Measurements from ENCODE around the gene FAM98B.

FAM98B gene

DNA sequence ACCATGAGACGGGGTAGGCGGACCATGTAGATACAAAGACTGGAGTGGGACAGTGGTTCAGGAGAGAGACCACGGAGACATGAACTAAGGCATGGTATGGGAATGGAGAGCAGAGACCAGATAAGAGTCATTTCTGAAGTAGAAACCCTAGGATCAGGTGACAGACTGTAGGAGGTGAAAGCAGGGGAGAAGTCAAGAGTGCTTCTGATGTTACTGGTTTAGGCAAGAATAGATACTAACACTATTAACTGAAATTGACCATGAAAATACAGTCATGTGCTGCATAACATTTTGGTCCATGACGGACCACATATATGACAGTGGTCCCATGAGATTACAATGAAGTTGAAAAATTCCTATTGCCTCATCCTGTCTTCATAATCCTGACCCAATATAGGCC, 69.0 kb downstream of the FAM98B start:
- H3K36me3 ChIP-seq: peaks cover 0 to 35% (median 0%) of the 10 kb centered on the region in 11 experiments; a peak in 7 of 22 replicates
- no peak overlapping the region for H3K9ac ChIP-seq
- no peaks in the 10 kb centered on the region for H3K4me1 ChIP-seq
- no peak overlapping the region for H3K4me3 ChIP-seq
- no peak overlapping the region for H3K4me2 ChIP-seq
- 0 out of 22 replicates have a peak, but pooled peaks cover 0 to 3% (median 0%) of the 10 kb centered on the region in 11 experiments for H4K20me1 ChIP-seq
- TF ChIP-seq Cebpa-rat (IDR thresholded peaks at IDR 0.05): no peak
- H3K9me3 ChIP-seq (replicated peaks in 1 of 11): no peaks in the 10 kb centered on the region
- no peaks in the 10 kb centered on the region for H3K27me3 ChIP-seq
- H3K27ac ChIP-seq: no peak overlapping the region

DNA sequence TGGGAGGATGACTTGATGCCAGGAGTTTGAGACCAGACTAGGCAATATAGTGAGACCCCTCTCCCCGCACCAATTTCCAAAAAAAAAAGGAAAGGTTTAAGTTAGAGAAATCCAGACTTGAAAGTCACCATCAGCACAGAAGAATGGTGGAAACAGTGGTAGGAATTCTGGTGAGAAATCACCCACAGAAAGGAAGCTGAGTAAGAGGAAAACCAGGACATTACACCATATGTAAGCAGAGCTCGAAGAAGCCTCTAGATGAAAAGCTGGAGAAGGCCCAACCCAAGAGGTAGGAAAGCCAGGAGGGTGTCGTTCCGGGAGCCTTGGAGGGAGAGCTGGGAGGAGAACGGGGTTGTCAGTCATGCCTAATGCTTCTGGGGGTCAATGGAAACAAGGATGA, 70.2 kb downstream of the FAM98B start:
- H3K27ac ChIP-seq: no peak overlapping the region
- H3K36me3 ChIP-seq: peaks cover 0 to 30% (median 0%) of the 10 kb centered on the region in 11 experiments; a peak in 7 of 22 replicates
- no peak overlapping the region for H3K4me2 ChIP-seq

DNA sequence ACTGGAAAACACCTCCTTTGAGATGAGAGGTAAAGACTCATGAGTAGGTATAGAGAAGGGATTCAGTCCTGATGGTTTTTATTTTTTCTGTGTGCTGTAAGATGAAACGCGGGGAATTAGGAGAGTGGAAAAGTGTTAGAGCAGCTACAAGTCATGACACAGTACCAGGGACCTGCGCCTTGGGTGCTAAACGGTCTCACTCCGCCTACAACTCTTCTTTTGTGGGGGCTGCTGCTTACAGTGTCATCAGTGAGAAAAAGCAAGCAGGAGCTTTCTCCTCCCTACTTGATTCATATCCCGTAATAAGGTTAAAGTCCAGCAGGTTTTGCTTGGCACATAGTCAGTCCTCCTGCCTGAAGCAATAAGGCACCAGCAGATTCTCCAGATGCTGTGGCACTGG, 71.6 kb downstream of the FAM98B start:
- no peak overlapping the region for H3K4me2 ChIP-seq
- H3K4me1 ChIP-seq: no peaks in the 10 kb centered on the region
- H3K27me3 ChIP-seq: no peaks in the 10 kb centered on the region
- no peak overlapping the region for H3K27ac ChIP-seq
- peaks cover 0 to 34% (median 0%) of the 10 kb centered on the region in 11 experiments; a peak in 7 of 22 replicates for H3K36me3 ChIP-seq
- no peak for TF ChIP-seq Cebpa-rat (IDR thresholded peaks at IDR 0.05)
- no peak overlapping the region for H3K4me3 ChIP-seq
- no peaks in the 10 kb centered on the region for H3K9me3 ChIP-seq (replicated peaks in 1 of 11)
- no peak overlapping the region for H3K9ac ChIP-seq
- 0 out of 22 replicates have a peak, but pooled peaks cover 0 to 3% (median 0%) of the 10 kb centered on the region in 11 experiments for H4K20me1 ChIP-seq

More for the DNA sequence above, 70.2 kb downstream of the FAM98B start:
- Histone ChIP-seq H4K20me1 (0 out of 22 replicates have a peak, but pooled peaks cover 0 to 3% (median 0%) of the 10 kb centered on the region in 11 experiments), H3K4me1 (no peaks in the 10 kb centered on the region), H3K9ac (no peak overlapping the region), H3K27me3 (no peaks in the 10 kb centered on the region), H3K9me3 (replicated peaks in 1 of 11) (no peaks in the 10 kb centered on the region), H3K4me3 (no peak overlapping the region)
- TF ChIP-seq Cebpa-rat (IDR thresholded peaks at IDR 0.05): no peak

DNA sequence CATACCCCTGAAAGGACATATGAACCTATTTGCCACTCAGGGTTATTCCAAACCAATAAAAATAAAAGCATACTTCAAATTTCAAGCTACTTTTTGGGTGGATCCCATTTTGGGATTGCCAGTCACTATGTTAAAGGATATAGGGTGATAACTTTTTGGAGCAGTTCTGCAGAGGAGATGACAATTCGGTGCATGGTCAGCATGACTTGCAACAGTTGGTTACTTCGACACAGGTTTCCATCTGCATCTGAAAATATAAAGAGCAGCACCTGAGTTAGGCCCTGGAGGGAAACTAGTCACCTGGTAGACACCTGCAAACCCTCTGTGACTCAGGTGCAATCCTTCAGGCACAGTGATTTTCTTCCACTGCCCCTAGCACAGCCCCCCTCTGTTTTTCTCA, 72.2 kb downstream of the FAM98B start:
- no peak overlapping the region for H3K27ac ChIP-seq
- no peaks in the 10 kb centered on the region for H3K4me1 ChIP-seq
- TF ChIP-seq Cebpa-rat (IDR thresholded peaks at IDR 0.05): no peak
- no peak overlapping the region for H3K4me3 ChIP-seq
- H3K9me3 ChIP-seq (replicated peaks in 1 of 11): no peaks in the 10 kb centered on the region
- 0 out of 22 replicates have a peak, but pooled peaks cover 0 to 1% (median 0%) of the 10 kb centered on the region in 11 experiments for H4K20me1 ChIP-seq
- no peak overlapping the region for H3K9ac ChIP-seq
- peaks cover 0 to 34% (median 0%) of the 10 kb centered on the region in 11 experiments; a peak in 7 of 22 replicates for H3K36me3 ChIP-seq
- no peak overlapping the region for H3K4me2 ChIP-seq
- no peaks in the 10 kb centered on the region for H3K27me3 ChIP-seq

DNA sequence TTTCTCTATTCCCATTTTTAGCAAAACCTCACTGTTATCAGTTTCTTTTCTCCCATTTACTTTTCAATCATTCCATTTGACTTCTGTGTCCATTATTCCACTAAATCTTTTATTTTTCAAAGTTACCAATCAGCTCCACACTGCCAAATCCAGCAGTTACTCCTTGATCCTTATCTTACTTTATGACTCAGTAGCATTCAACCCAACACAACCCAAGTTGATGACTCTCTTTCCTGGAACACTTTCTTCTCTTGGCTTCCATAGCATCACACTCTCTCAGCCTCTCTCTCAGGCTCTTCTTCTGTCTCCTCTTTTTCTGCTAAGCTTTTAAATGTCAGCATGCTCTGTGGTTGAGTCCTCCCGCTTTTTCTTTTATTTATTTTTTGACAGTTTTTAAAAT, 74.4 kb downstream of the FAM98B start:
- no peaks in the 10 kb centered on the region for H3K9me3 ChIP-seq (replicated peaks in 1 of 11)
- no peak for TF ChIP-seq Cebpa-rat (IDR thresholded peaks at IDR 0.05)
- H3K27ac ChIP-seq: no peak overlapping the region
- H3K4me3 ChIP-seq: no peak overlapping the region
- peaks cover 0 to 31% (median 0%) of the 10 kb centered on the region in 11 experiments; a peak in 8 of 22 replicates for H3K36me3 ChIP-seq
- H3K27me3 ChIP-seq: no peaks in the 10 kb centered on the region
- H3K9ac ChIP-seq: no peak overlapping the region
- H3K4me2 ChIP-seq: no peak overlapping the region
- no peaks in the 10 kb centered on the region for H3K4me1 ChIP-seq
- no peaks in the 10 kb centered on the region for H4K20me1 ChIP-seq

DNA sequence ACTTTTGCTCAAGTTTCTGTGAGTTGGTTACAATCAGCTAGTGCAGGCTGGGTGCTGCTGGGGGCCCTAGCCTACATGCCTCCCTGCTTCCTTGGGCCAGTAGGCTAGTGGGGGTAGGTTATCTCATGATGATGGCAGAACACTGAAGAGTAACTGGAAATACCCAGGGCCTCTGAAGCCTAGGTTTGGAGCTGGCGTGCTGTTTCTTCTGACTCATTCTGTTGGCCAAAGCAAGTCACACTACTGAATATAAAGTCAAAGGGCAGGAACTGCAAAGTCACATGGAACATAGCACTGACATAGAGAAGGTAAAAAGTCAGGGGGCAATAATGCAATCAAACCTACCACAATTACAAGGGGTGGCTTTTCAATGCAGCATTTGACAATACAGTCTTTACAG, 76.2 kb downstream of the FAM98B start:
- H4K20me1 ChIP-seq: no peaks in the 10 kb centered on the region
- H3K4me3 ChIP-seq: no peak overlapping the region
- no peak overlapping the region for H3K9ac ChIP-seq
- H3K27ac ChIP-seq: no peak overlapping the region
- no peaks in the 10 kb centered on the region for H3K4me1 ChIP-seq
- peaks cover 0 to 27% (median 0%) of the 10 kb centered on the region in 11 experiments; a peak in 7 of 22 replicates for H3K36me3 ChIP-seq
- no peaks in the 10 kb centered on the region for H3K9me3 ChIP-seq (replicated peaks in 1 of 11)
- no peak for TF ChIP-seq Cebpa-rat (IDR thresholded peaks at IDR 0.05)
- no peaks in the 10 kb centered on the region for H3K27me3 ChIP-seq
- H3K4me2 ChIP-seq: no peak overlapping the region

DNA sequence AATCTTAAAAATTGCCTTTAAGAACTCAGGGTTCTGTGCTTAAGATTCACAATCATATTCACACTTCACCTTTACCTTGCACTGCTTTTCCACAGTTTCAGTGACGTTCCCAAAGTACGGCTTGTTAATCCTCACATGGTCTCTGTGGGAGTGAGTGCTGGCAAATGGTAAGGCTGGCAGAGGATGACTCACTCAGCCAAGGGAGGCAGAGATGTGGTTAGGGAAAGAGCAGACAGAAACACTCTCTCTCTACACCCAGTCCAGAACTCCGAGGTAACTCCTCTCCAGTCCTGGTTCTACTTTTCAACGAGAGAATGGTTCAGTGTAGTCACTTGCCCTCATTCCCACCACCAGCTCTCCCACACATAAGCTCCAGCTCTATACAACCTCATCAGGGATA, 77.6 kb downstream of the FAM98B start:
- H3K27ac ChIP-seq: no peak overlapping the region
- no peak for TF ChIP-seq Cebpa-rat (IDR thresholded peaks at IDR 0.05)
- H3K36me3 ChIP-seq: peaks cover 0 to 18% (median 0%) of the 10 kb centered on the region in 11 experiments; a peak in 4 of 22 replicates
- no peak overlapping the region for H3K4me3 ChIP-seq
- no peaks in the 10 kb centered on the region for H4K20me1 ChIP-seq
- H3K4me2 ChIP-seq: no peak overlapping the region
- no peak overlapping the region for H3K9ac ChIP-seq
- H3K27me3 ChIP-seq: no peaks in the 10 kb centered on the region
- H3K9me3 ChIP-seq (replicated peaks in 1 of 11): no peaks in the 10 kb centered on the region
- H3K4me1 ChIP-seq: no peaks in the 10 kb centered on the region

DNA sequence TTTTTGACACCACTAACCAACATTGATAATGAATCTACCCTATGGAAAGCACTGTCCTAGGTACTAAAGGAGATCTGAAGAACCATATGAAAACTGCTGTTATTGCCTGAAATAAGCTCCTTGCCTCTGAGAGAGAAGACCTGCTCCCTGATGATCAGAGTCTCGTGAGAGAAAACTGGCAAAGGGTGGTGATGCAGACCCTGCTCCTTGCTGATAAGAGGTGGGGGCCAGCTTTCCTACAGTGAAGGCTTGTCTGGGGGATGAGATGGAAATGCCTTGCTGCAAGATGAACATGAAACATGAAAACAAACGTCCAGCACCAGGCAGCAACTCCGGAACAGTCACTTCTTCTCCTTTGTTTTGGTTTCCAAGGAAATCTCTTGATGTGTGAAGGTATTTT, 78.8 kb downstream of the FAM98B start:
- Histone ChIP-seq H3K9me3 (replicated peaks in 1 of 11) (no peaks in the 10 kb centered on the region), H3K36me3 (peaks cover 0 to 17% (median 0%) of the 10 kb centered on the region in 11 experiments; a peak in 4 of 22 replicates), H3K4me2 (no peak overlapping the region), H3K4me1 (no peaks in the 10 kb centered on the region), H4K20me1 (no peaks in the 10 kb centered on the region), H3K27me3 (no peaks in the 10 kb centered on the region), H3K27ac (no peak overlapping the region), H3K9ac (no peak overlapping the region), H3K4me3 (no peak overlapping the region)
- TF ChIP-seq Cebpa-rat (IDR thresholded peaks at IDR 0.05): no peak

DNA sequence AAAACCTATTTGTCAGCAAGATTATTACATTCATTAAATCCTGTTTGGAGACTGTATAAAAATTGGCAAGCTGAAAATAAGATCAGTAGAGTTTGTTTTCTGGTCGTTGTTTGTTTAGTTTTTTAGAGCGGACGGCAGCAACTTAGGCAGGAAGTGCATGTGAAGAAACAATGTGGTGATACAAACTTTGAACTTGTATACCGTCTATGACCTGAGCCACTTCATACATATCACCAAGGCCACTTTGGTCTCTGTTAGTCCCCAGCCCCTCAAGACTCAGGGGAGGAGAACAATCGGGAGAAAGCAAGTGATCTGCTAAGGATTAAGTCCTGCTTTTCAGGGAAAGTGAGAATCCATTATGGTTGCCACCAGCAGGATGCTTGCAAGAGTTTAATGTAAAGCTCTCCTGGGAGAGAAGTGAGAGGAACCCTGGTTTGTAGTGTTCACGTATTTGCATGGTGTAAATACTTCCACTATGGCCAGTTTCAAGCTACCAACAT, 79.5 kb downstream of the FAM98B start:
- Histone ChIP-seq H3K4me2 (no peak overlapping the region), H3K4me3 (no peak overlapping the region), H3K9ac (no peak overlapping the region), H3K27me3 (no peaks in the 10 kb centered on the region), H3K4me1 (no peaks in the 10 kb centered on the region), H3K9me3 (replicated peaks in 1 of 11) (no peaks in the 10 kb centered on the region), H3K36me3 (peaks cover 0 to 17% (median 0%) of the 10 kb centered on the region in 11 experiments; a peak in 4 of 22 replicates), H4K20me1 (no peaks in the 10 kb centered on the region), H3K27ac (no peak overlapping the region)
- TF ChIP-seq Cebpa-rat (IDR thresholded peaks at IDR 0.05): no peak

DNA sequence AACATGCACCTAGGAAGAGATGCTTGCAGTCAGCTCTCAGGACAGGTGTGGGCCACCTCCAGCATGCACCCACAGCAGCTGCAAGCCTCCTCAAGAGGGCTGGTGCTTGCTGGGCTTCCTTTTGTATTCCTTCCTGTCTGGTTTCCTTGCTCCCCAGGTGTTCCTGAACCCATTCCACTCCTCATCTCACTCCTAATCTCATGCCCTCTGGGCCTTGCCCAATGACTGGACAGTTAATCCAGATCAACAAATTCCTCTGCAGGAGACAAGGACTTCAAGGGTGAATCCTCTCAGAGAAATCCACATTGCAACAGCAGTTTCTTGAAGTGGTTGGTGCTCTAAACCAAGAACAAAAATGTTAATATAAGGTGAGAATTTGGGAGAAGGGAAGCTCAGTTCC, 80.0 kb downstream of the FAM98B start:
- H3K9me3 ChIP-seq (replicated peaks in 1 of 11): no peaks in the 10 kb centered on the region
- no peak overlapping the region for H3K27ac ChIP-seq
- H3K4me1 ChIP-seq: no peaks in the 10 kb centered on the region
- no peak for TF ChIP-seq Cebpa-rat (IDR thresholded peaks at IDR 0.05)
- H3K4me2 ChIP-seq: no peak overlapping the region
- peaks cover 0 to 17% (median 0%) of the 10 kb centered on the region in 11 experiments; a peak in 4 of 22 replicates for H3K36me3 ChIP-seq
- H3K27me3 ChIP-seq: no peaks in the 10 kb centered on the region
- no peak overlapping the region for H3K9ac ChIP-seq
- no peaks in the 10 kb centered on the region for H4K20me1 ChIP-seq
- H3K4me3 ChIP-seq: no peak overlapping the region

All from BLaER1 treated with 17β-estradiol and CSF1 and Interleukin-3, amounts not matched to agents 10 nM and 100 nM (cell line).